Kidney glomerular epithelial cell (primary cell): ENCODE results near the gene SLC2A5.
A peak's percentile ranks its signal among the peaks of the same experiment; 100 is the strongest.

Experiments
- DNase-seq: peaks from one replicate; lab custom pipeline; 2025; lab: John Stamatoyannopoulos, UW

SLC2A5 gene

DNA sequence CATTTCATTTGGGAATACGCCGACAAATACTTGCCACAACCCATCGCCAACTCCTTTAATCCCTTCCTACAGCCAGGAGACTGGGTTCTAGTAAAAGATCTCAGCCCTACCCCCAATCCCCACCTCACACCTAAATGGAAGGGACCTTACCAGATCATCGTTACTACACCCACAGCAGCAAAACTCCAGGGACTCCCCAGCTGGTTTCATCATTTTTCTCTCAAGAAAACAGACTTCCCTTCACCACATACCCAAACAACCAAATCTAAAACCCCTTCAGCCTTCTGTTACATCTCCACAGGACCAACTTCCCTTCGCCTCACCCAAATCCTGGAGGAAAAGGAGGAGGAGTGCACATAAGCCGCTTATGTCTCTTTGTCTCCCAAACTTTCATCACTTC lies 23.7 kb upstream of the SLC2A5 start:
- no peak for DNase-seq

DNA sequence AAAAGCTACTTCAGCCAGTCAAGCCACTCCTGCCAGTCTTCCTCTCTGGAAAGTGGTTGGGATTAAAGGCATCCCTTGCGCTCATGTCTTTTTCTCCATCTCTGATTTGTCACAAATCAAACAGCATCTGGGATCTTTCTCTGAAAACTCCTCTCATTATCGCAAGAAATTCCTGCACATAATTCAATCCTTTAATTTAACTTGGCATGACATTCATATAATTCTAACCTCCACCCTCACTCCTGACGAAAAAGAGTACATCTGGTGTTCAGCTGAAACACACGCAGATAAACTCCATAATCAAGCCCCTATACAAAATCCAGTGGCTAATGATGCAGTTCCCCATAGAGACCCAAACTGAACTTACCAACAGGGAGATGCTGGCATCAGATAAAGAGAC lies 19.4 kb upstream of the SLC2A5 start:
- DNase-seq, result no peak

DNA sequence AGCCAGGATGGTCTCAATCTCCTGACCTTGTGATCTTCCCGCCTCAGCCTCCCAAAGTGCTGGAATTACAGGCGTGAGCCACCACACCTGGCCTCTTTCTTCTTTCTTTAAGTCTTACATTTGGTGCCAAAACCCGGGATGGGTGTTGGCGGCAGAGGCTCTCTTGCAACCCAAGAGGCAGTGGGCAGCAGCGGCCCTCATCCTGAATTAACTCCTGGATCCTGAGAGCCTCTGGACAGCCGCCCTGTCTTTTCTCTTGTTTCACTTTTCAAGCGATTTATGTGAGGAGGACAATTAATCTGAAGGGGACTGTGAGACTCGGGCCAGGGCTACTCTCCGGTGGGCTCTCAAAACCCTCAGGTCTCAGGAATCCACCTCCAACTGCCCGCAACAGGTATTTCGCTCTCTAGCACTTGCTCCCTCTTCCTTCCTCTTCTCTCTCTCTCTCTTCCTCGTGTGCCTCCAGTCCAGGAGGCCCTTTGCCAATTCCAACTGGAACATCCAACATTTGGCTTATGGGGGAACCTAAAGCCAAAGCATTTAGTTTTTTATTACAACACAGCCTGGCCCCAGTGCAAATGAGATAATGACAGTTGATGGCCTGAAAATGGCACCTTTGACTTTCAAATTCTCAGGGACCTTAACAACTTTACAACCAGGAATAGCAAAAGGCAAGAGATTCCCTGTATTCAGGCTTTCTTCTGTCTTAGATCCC lies 18.1 kb upstream of the SLC2A5 start:
- no peak for DNase-seq

DNA sequence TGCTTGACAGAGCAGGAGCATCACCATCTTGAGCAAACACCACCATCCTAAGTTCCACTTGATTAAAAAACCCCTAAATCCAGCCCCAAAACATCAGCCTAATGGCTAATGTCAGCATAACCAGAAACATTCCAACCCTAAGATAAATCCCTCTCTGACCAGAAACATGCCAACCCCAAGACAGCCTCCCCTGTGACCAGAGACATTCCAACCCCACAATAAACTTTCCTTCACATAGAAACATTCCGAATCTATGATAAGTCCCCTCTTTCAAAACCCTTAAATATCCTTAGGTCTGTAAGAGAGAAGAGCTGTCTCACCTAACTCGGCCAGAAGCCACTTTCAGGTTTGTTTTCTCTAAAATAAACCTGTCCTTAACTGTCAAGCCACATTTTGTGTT lies 17.4 kb upstream of the SLC2A5 start:
- no peak for DNase-seq

DNA sequence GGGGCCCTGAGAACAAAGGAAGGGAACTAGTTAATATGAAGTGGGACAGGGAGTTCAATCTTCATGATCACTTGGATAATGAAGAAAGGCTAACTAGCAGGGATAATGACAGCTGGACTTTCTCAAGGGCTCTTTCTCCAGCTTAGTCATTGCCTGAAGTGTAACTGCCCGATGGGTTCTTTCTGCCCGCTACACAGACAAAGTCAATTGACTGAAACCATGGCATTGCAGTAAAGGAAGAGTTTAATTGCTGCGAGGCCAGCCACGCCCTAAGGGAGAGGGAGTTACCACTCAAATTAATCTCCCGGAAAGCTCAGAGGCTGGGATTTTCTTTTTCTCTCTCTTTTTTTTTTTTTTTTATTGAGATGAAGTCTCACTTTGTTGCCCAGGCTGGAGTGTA lies 16.6 kb upstream of the SLC2A5 start:
- DNase-seq, result peak; percentile 31

DNA sequence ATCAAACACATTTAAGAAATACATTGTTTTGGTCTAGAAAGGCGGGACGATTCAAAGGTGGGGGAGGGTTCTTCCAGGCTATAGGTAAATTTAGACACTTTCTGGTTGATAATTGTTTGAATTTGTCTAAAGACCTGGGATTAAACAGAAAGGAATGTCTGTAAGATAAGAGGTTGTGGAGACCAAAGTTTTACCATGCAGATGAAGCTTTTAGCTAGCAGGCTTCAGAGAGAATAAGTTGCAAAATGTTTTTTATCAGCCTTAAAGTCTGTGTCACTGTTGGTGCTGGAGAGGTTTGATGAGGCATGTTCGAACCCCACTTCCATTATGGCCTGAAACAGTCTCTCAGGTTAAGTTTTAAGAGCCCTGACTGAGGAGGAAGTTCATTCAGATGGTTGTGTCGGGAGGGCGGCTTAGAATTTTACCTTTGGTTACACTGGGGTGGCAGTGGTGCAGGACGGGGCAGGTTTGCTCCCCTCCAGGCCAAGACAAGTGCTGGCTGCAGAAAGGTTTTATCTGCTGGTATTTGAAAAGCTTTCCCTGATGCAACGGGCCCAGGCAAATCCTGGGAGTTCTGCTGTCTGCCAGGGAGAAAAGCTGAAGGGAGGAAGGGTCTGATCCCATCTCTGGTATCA lies 16.0 kb upstream of the SLC2A5 start:
- no peak for DNase-seq

DNA sequence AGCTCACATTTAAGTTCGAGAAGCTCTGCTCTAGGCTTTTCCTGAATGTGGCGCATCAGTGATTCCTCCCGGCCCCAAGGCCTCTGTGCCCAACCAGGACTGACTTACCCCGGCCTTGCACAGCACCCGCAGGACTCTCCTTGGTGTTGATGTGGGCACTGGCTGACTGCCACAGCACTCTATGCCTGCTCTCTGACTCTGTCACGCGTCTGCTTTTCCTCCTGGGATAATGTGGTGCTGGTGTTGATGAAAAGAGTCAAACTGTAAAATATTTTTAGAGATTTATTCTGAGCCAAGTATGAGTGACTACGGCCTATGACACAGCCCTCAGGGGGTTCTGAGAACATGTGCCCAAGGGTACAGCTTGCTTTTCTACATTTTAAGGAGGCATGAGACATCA lies 15.5 kb upstream of the SLC2A5 start:
- DNase-seq, result peak; percentile 49

DNA sequence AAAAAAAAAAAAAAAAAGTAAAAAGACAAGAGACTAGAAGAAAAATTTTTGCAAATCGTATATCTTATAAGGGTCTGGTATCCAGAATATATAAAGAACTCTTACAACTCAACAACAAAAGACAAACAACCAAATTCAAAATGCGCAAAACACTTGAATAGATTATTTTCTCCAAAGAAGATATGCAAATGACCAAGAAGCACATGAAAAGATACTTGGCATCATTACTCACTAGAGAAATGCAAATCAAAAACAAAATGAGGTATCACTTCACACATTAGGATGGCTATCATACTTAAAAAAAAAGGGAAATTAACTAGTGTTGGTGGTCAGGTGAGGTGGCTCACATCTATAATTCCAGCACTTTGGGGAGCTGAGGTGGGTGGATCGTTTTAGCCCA lies 12.0 kb upstream of the SLC2A5 start:
- DNase-seq, result no peak

DNA sequence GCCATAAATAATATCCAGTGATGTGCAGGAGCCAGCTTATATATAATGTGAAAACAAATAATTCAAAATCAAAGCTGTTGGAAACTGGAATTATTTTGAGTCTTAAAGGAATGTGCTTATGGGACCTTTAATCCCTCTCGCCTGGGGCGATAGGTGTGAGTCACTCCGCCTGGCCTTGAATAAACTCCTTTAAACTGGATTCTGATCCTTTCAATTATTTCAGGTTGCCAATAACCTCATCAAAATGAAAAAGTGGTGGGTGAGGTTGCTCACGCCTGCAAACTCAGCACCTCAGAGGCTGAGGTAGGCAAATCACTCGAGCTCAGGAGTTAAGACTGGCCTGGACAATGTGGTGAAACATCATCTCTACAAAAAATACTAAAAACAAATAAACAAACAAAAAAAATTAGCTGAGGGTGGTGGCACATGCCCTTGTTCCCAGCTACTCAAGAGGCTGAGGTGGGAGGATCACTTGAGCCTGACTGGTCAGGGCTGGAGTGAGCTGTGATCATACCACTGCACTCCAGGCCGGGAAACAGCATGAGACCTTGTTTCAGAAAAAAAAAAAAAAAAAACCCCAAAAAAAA lies 11.4 kb upstream of the SLC2A5 start:
- no peak for DNase-seq

DNA sequence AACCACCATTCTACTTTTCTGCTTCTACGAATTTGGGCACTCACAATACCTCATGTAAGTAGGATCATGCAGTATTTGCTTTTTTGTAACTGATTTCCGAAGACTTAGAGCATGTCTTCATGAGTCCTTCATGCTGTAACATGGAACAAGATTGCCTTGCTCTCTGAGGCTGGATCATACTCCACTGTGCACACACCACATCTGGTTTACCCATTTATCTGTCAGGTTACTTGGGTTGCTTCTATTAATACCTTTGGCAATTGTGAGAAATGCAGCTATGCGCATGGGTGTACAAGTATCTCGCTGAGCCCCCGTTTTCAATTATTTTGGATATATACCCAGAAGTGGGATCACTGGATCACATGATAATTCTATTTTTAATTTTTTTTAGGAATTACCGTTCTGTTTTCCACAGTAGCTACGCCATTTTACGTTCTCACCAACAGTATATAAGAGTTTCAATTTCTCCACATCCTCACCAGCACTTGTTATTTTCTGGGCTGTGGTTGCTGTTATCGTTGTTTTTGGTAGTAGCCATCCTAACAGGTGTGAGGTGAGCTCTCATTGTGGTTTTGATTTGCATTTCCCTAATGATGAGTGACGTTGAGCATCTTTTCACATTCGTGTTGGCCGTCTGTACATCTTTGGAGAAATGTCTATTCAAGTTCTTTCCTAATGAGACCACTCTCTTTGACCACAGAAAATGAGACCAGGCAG lies 10.7 kb upstream of the SLC2A5 start:
- no peak for DNase-seq

DNA sequence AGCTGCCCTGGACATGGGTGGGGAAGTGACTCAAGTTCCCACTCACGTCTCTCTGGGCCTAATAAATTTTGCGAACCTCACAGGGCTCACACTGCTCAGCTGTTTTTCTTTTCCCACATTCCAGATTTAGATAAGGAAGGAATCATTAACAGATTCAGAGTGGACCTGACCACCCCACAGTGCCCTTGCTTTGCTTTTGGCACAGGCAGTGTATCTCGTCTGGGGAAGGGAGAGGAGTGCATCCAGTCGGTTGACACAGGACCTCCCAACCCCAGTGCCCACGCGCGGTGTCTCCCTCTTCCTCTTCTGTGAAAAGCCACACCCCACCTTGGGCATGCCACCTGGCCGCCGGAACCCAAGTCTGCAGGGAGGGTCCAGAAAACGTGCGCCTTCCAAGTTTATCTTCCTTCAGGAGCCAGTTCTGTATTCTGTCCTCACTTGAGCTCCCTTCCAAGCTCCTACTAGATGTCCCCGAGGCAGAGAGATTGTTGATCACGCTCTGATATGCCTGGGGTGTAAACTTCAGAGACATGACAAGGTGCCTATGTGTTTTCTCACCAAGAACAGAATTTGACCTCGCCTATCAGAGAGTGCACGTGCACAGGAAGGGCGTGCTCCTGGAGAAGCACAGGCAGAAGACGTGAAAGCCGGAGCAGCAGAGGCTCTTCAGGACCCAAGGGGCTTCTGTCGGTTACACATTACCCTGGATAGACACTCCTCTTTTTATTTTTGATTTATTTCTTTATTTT lies 9.5 kb upstream of the SLC2A5 start:
- DNase-seq, result no peak

DNA sequence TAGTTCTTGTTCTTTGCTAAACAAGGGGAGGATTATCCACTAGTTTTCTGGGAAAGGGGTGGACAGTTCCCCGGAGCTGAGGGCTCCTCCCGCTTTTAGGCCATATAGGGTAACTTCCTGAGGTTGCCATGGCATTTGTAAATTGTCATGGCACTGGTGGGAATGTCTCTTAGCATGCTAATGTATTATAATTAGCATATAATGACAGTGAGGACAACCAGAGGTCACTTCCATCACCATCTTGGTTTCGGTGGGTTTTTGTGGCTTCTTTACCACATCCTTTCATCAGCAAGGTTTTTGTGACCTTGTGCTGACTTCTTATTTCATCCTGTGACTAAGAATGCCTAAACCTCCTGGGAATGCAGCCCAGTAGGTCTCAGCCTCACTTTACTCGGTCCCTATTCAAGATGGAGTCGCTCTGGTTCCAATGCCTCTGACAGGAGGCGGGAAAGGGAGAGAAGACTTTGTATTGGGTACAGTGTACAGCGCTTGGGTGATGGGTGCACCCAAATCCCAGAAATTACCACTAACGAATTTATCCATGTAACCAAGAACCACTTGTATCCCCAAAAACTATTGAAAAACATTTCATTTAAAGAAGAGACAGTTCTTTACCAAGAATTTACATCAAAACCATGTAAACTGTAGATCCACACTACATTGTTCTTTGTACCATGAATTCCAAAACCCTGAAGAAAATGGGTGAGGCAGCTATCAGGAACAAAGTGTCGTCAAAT lies 8.7 kb upstream of the SLC2A5 start:
- DNase-seq, result no peak

DNA sequence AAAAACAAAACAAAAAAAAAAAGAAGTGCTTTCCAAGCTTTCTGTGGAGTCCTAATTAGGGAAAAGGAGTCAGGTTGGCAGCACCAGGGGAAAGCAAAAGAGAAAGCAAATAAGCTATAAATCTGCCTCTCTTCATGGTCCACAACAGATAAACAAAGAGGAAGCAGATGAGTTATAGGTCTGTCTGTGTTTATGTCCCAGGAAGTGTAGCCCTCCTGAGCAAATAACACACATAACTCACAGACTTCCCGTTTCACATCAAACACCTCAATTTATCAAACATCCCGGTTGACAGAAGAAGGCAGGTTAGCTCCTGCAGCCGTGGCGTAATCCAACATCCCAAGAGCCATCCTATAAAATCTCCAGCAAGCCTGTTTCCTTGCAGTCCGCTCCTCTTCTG lies 5.6 kb upstream of the SLC2A5 start:
- peak; percentile 38 for DNase-seq

DNA sequence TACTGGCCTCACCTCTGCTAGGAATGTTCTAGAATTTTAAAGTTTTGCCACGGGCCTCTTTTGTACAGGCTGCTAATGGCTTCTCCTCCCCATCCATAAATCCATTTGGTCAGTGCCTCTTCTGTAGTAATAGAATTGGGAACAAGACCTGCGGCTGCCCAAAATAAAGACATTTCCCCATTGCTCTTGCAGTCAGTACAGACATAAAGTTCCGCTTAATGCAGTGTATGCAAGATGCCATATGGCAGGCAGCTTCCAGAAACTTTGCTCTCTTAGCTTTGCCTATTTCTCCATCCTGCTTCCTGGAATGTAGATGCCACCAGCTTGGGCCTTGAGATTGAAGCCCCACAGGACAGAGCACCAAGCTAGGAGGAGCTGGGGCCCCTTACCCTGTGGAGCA lies 3.7 kb upstream of the SLC2A5 start:
- DNase-seq, result no peak

DNA sequence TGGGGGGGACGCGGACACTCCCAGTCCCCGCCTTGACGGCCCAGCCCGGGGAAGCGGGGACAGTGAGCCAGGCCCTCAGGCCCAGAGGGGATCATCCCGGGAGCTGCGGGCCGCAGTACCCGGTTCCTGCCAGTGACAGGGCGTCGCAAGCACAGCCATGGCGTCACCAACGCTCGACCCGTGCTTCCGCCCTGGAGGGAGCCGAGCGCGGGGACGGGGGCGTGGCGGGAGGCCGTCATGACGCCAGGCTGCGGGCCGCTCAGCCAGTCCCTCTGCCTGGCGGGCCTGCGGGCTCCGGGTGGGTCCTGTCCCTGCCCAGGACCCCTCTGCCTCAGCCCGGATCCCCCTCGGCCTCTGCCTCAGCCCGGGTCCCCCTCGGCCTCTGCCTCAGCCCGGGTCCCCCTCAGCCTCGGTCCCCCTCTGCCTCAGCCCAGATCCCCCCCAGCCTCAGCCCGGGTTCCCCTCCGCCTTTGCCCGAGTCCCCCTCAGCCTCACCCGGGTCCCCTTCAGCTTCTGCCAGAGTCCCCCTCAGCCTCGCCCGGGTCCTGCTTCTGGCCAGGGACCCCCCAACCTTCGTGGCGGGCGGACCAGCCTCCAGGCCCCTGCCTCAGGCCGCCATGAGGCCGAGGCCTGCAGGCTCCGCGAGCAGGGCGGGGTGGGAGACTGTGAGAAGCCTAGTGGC lies 2.3 kb upstream of the SLC2A5 start:
- DNase-seq, result no peak

DNA sequence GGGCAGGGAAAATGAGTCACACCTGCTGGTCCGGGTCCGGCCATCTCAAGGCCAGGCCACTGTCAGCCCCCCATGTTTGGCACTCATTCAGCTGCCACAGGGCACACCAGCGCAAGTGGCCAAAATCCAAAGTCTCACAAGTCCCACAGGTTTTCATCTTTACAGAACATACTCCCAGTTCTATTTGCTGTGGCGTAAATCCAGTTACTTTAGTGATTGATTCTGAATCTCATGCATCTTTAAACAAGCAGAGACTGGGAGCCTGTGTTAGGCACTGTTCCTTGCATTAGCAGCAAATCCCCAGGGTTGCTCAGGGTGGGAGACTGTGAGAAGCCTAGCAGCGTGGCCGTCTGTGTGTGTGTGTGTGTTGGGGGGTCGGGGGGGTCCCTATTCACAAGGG lies 1.1 kb upstream of the SLC2A5 start:
- DNase-seq, result no peak

DNA sequence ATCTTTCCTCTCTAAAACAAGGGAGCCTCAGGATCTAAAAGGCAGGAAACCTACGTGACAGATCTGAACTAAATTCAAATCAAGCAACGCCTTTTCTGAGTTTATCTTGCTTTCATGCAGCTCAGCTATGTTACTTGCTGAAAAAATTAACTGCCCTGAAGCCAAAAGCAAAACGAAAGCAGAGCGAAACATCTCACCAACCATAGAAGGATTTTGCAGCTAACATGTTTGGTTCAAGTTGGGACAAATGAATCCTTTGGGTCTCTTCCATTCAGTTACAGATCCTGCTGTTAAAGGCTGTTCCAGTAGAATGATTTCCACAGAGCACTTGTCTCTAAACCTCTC lies 482 bp downstream of the SLC2A5 start:
- DNase-seq, result no peak

DNA sequence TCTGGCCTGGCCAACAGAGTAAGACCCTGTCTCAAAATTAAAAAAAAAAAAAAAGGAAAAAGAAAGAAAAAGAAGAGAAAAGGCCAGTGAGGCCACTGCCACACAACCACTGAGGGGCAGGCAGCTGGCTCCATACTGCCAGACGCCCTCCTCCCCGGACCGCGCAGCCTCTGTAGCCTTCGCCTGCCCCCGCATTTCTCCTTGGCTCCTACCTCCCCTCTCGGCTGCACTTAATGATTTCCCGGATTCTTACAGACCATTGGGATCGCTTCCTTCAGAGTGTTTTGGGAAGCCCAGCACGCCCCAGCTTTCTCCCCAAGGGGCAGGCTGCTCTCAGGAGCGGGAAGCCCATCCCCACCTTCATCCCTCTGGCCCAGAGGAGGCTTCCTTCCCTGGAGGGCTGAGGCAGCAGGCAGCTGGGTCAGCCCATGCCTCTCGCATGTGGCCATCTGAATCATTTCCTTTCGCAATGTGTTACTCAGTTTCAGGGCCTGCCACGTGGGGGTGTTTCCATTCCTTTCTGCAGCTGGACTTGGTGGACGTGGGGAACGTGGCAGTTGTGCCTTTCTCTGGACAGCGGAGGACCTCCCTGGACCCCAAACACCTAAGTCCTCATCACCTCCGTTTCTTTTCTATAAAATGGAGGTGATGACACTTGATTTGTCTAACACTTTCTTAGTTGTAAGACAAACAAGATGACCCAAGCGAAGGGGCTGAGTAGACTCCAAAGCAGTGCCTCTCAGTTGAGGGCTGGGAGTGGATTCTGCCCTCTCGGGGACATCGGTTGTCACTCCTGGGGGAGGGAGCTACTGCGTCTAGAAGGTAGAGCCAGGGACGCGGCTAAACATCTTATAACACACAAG lies 2.3 kb downstream of the SLC2A5 start:
- DNase-seq, result peak; percentile 24

DNA sequence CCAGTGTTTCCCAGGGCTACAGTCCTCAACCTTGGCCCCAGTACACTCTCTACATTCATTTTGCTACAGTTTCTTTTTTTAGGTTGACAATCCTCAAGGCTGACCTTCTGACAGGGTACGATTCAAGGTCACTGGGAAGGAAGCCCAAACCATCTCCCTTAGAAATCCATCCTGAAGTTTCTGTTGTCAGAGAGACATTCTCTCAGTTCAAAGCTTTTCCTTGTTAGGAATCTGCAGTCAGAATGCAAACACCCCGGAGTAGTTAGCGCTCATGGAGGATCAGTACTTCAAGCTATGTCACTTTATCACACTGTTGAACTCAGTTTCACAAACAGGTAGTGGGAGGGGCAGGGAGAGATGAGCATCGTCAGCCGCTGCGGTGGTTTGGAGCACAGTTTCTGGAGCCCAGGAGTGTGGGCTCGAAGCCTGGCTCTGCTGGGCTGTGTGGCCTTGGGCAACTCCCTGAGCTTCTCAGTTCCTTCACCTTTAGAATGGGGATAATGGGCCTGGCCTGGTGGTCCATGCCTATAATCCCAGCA lies 4.2 kb downstream of the SLC2A5 start:
- DNase-seq, result no peak

DNA sequence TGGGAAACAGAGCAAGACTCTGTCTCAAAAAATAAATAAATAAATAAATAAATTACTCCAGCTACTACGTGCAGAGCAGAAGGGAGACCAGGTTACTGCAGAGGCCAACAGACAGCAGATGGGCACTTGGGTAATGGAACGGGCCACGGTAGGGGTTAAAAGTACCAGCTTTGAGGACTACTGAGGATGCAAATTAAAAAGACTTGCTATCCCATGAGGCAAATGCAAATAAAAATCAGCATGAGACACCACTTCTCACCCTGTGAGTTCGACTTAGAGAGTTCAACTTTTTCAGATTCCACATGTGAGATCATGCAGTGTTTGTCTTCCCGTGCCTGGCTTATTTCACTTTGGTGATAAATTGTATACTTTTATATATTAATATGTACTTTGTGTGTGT lies 6.6 kb downstream of the SLC2A5 start:
- no peak for DNase-seq
